B cell (primary cell): ENCODE results near the gene NECAP2. TPM values are rescaled to one million over a fixed set of nuclear protein-coding genes. Genes with fewer than 3 reads are reported as not detected.

Source experiments
- ATAC-seq: fragments of 200-7000 bp; cut with Tn5 transposase; one replicate; pipeline ENCODE4 v1.10.0; 2021; ENCODE audit warnings: low read depth, mild to moderate bottlenecking, moderate number of reproducible peaks, moderate library complexity
- CTCF ChIA-PET: fragments of 350-600 bp; sonication (Branson Sonifier 250); formaldehyde crosslinking; loops from one replicate; lab custom pipeline; 2021; ENCODE audit warnings: antibody characterized with exemption, inconsistent platforms; lab: Charles Lee
- POLR2A ChIA-PET: fragments of 350-600 bp; sonication (Branson Sonifier 250); formaldehyde crosslinking; loops from one replicate; lab custom pipeline; 2021; ENCODE audit warnings: antibody characterized with exemption; lab: Charles Lee
- DNase-seq: peaks from one replicate; pipeline ENCODE4 v3.0.0; 2013
- H2AFZ ChIP-seq: 2 replicates; pipeline ENCODE4 v1.6.1; 2012; ENCODE audit warnings: mild to moderate bottlenecking, low read depth, low read length; ENCODE audit not compliant: insufficient read depth, poor library complexity, severe bottlenecking
- H3K27ac ChIP-seq, 2 donors: 1 replicate in 1 of 2; 2 replicates in 1 of 2; pipeline ENCODE4 v1.5.1; 2012 to 2013; ENCODE audit warnings: low read length in 2 of 2, mild to moderate bottlenecking in 2 of 2, moderate library complexity in 1 of 2
- H3K27me3 ChIP-seq, 4 experiments: fragments of 200-600 bp in 1 of 4; sonication (generic) in 1 of 4; replicated peaks in 1 of 4; 1 replicate in 2 of 4; 2 replicates in 2 of 4; pipeline versions ENCODE4 v1.6.1 to v1.7.0; 2013 to 2016; ENCODE audit warnings: low read length in 3 of 4, mild to moderate bottlenecking in 2 of 4, mixed read lengths in 1 of 4, moderate library complexity in 1 of 4; ENCODE audit not compliant: insufficient read depth in 4 of 4, control insufficient read depth in 3 of 4; ENCODE audit errors: control extremely low read depth in 1 of 4
- H3K36me3 ChIP-seq, 2 experiments: replicated peaks in 1 of 2; 1 replicate in 1 of 2; 2 replicates in 1 of 2; pipeline versions ENCODE4 v1.6.1 to v1.7.1; 2013; ENCODE audit warnings: low read length in 1 of 2; ENCODE audit not compliant: insufficient read depth in 2 of 2, control insufficient read depth in 1 of 2; ENCODE audit errors: control extremely low read depth in 1 of 2, extremely low read depth in 1 of 2
- H3K4me1 ChIP-seq, 2 donors: fragments of 200-600 bp in 1 of 2; sonication (generic) in 1 of 2; 1 replicate in 1 of 2; 2 replicates in 1 of 2; pipeline versions ENCODE4 v1.5.1 to v1.6.1; 2013 to 2017; ENCODE audit warnings: low read length in 2 of 2; ENCODE audit not compliant: control insufficient read depth in 2 of 2, insufficient read depth in 2 of 2
- H3K4me2 ChIP-seq: replicated peaks from 2 replicates; pipeline ENCODE3; 2012; ENCODE audit warnings: mild to moderate bottlenecking, low read depth, low read length; ENCODE audit not compliant: poor library complexity, severe bottlenecking
- H3K4me3 ChIP-seq, 5 experiments: fragments of 200-600 bp in 1 of 5; sonication (generic) in 1 of 5; 1 replicate in 3 of 5; 2 replicates in 2 of 5; pipeline versions ENCODE4 v1.5.1 to v1.7.0; 2011 to 2016; ENCODE audit warnings: low read length in 4 of 5, mild to moderate bottlenecking in 4 of 5, low read depth in 2 of 5, control low read depth in 1 of 5, moderate library complexity in 1 of 5; ENCODE audit not compliant: insufficient read depth in 1 of 5; ENCODE audit errors: control extremely low read depth in 1 of 5, extremely low read depth in 1 of 5
- H3K79me2 ChIP-seq: fragments of 200-600 bp; sonication (generic); one replicate; pipeline ENCODE4 v1.6.0; 2016; ENCODE audit warnings: low read length; ENCODE audit not compliant: control insufficient read depth, insufficient read depth
- H3K9ac ChIP-seq: fragments of 200-600 bp; sonication (generic); 2 replicates; pipeline ENCODE4 v1.6.1; 2017; ENCODE audit warnings: mild to moderate bottlenecking, low read length, moderate library complexity
- H3K9me3 ChIP-seq, 3 donors: one replicate each; pipeline versions ENCODE4 v1.6.1 to v1.7.1; 2013; ENCODE audit warnings: low read length in 2 of 3; ENCODE audit not compliant: control insufficient read depth in 2 of 3, insufficient read depth in 1 of 3; ENCODE audit errors: control extremely low read depth in 1 of 3
- H4K20me1 ChIP-seq: 2 replicates; pipeline ENCODE4 v1.6.0; 2012; ENCODE audit warnings: mild to moderate bottlenecking, low read length; ENCODE audit not compliant: insufficient read depth, control insufficient read depth, poor library complexity, severe bottlenecking
- H3K27ac Mint-ChIP-seq: one replicate; pipeline ENCODE4 v1.8.0; 2021; ENCODE audit warnings: mixed read lengths
- H3K27me3 Mint-ChIP-seq: one replicate; pipeline ENCODE4 v1.8.0; 2021; ENCODE audit warnings: mixed read lengths
- H3K4me1 Mint-ChIP-seq: one replicate; pipeline ENCODE4 v1.8.0; 2021; ENCODE audit warnings: mixed read lengths
- H3K4me3 Mint-ChIP-seq: one replicate; pipeline ENCODE4 v1.8.0; 2021; ENCODE audit warnings: mixed read lengths
- H3K9me3 Mint-ChIP-seq: one replicate; pipeline ENCODE4 v1.8.0; 2022; ENCODE audit warnings: mixed read lengths; ENCODE audit not compliant: insufficient read depth
- EZH2 ChIP-seq: IDR thresholded peaks from 2 replicates; pipeline ENCODE4 v1.6.1; 2012; ENCODE audit warnings: borderline replicate concordance, low read depth, mild to moderate bottlenecking, moderate library complexity, low read length; ENCODE audit not compliant: insufficient read depth, poor library complexity, severe bottlenecking
- WGBS: methylation state at CpG from one replicate; pipeline ENCODE4 v1.1.5; 2013; ENCODE audit warnings: missing lambda C conversion rate; ENCODE audit not compliant: insufficient coverage; 5-methylcytosine and 5-hydroxymethylcytosine counted together
- intact Hi-C: fragments of 100-400 bp; cut with micrococcal nuclease; formaldehyde crosslinking; loops from one replicate; pipeline ENCODE4 v1.10.0; 2022
- polyA plus RNA-seq: library from polyadenylated mRNA; depleted of rRNA; stranded (reverse); fragments of >200 nt; gene quantifications from 2 replicates; pipeline ENCODE4 v1.2.3, GENCODE V29; 2012
- total RNA-seq, 2 donors: library from RNA; stranded (reverse); fragments of 120-200 nt in 1 of 2; gene quantifications; 1 replicate in 1 of 2; 2 replicates in 1 of 2; pipeline versions ENCODE4 v1.2.3 to v1.2.4, GENCODE V29; 2013 to 2022
- TF ChIP-seq, protein P1 (sequence below): fragments of 200-600 bp; IDR thresholded peaks from one replicate; pipeline ENCODE4 v1.8.0; 2022; ENCODE audit warnings: antibody characterized with exemption, mild to moderate bottlenecking

NECAP2 gene
- total and polyA plus RNA-seq, 2 donors (not counting 1 experiment from before 2014, with no cell fraction given), result 77.3 to 81.5 TPM

DNA sequence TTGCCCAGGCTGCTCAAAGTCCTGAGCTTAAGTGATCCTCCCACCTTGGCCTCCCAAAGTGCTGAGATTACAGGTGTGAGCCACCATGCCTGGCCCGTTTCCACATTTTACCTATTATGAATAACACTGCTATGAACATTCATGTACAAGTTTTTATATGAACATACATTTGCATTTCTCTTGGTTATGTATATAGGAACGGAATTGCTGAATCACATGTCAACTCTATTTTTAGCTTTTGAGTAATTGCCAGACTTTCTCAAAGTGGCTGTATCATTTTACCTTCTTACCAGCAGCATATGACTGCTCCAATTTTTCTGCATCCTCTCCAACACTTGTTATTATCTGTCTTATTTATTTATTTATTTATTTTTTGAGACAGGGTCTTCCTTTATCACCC is 6.0 kb upstream of the NECAP2 start:
- H3K27me3 Mint-ChIP-seq, result no peaks in the 10 kb centered on the region
- no peak overlapping the region for H3K4me3 Mint-ChIP-seq
- H3K27me3 ChIP-seq, result no peaks in the 10 kb centered on the region
- no peak for DNase-seq
- H4K20me1 ChIP-seq, result no peaks in the 10 kb centered on the region
- POLR2A ChIA-PET, result no interaction called here
- H3K9ac ChIP-seq, result no peak overlapping the region
- H3K9me3 ChIP-seq, result no peaks in the 10 kb centered on the region
- no peaks in the 10 kb centered on the region for H3K9me3 Mint-ChIP-seq
- no peak overlapping the region for H3K4me3 ChIP-seq
- H3K4me1 Mint-ChIP-seq, result peaks cover 16% of the 10 kb centered on the region
- H3K27ac ChIP-seq, result no peak overlapping the region
- CTCF ChIA-PET, result no interaction called here
- H3K79me2 ChIP-seq, result no peaks in the 10 kb centered on the region
- H2AFZ ChIP-seq, result no peak overlapping the region
- no peak for TF ChIP-seq EZH2
- TF ChIP-seq, protein P1, sequence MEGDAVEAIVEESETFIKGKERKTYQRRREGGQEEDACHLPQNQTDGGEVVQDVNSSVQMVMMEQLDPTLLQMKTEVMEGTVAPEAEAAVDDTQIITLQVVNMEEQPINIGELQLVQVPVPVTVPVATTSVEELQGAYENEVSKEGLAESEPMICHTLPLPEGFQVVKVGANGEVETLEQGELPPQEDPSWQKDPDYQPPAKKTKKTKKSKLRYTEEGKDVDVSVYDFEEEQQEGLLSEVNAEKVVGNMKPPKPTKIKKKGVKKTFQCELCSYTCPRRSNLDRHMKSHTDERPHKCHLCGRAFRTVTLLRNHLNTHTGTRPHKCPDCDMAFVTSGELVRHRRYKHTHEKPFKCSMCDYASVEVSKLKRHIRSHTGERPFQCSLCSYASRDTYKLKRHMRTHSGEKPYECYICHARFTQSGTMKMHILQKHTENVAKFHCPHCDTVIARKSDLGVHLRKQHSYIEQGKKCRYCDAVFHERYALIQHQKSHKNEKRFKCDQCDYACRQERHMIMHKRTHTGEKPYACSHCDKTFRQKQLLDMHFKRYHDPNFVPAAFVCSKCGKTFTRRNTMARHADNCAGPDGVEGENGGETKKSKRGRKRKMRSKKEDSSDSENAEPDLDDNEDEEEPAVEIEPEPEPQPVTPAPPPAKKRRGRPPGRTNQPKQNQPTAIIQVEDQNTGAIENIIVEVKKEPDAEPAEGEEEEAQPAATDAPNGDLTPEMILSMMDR, result no peak
- H3K4me1 ChIP-seq, result peaks cover 6 to 13% of the 10 kb centered on the region in 2 donors
- H3K27ac Mint-ChIP-seq, result no peak overlapping the region
- no CpG with 5 or more reads among the region's 2 CpGs for WGBS
- no peaks in the 10 kb centered on the region for H3K36me3 ChIP-seq
- intact Hi-C loops, result no loop called here
- no peak overlapping the region for H3K4me2 ChIP-seq
- no peak for ATAC-seq

DNA sequence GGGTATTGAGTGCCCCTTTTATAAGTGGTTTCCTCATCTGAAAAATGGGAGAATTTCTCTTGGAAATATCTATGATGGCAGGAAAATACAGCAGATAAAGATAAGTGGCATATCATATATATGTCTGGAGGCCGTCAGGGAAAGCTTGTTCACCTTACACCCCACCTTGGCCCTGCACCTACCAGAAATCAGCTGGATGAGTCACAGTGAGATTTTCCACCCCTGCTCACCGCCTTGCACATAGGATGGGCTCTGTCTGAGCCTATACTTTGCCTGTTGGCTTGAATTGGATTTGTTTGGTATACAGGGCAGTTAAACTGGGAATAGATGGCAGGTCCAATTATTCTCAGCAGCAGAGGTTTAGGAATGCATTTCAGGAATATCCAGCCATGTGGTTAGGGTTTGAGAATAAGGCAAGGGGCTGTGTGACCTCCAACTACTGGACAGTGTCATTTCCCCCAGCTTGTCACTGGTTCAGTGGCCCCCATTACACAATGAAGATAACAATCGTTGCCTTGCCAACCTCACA is 3.5 kb upstream of the NECAP2 start, which contains the start of gene SPATA21:
Gene SPATA21, minus strand, starts transcription at position 479 of the 529 bp plus-strand sequence. CDS start 6,053 bp downstream, outside the sequence.
- H3K4me3 ChIP-seq, result no peak within 1 kb of the TSS
- H4K20me1 ChIP-seq, result peaks cover 9% of the 10 kb centered on the region
- DNase-seq (no peak), ATAC-seq (no peak)
- POLR2A ChIA-PET, result no interaction called here
- no peak within 1 kb of the TSS for H3K9ac ChIP-seq
- H3K27ac Mint-ChIP-seq, result no peak within 1 kb of the TSS
- TF ChIP-seq EZH2, result no peak
- TF ChIP-seq, protein P1, result no peak
- H3K36me3 ChIP-seq, result peaks cover 0 to under 1% of the 10 kb centered on the region in 2 experiments
- H3K4me3 Mint-ChIP-seq, result no peak within 1 kb of the TSS
- no peaks in the 10 kb centered on the region for H3K9me3 Mint-ChIP-seq
- no peaks in the 10 kb centered on the region for H3K27me3 Mint-ChIP-seq
- intact Hi-C loops, result no loop called here
- peaks cover 0 to 3% (median 0%) of the 10 kb centered on the region in 3 donors for H3K9me3 ChIP-seq
- no peak within 1 kb of the TSS for H3K27ac ChIP-seq
- no peak within 1 kb of the TSS for H3K4me2 ChIP-seq
- WGBS, result 84% methylated on average over 2 of the region's 3 CpGs
- no peaks in the 10 kb centered on the region for H3K27me3 ChIP-seq
- peaks cover 32% of the 10 kb centered on the region for H3K4me1 Mint-ChIP-seq
- peaks cover 14 to 27% of the 10 kb centered on the region in 2 donors for H3K4me1 ChIP-seq
- CTCF ChIA-PET, result interaction anchor here (0.7 kb wide), 1 partner anchor 27 kb away, joined by 3 read pairs; no protein-coding TSS in a partner anchor
- peaks cover 16% of the 10 kb centered on the region for H3K79me2 ChIP-seq
- H2AFZ ChIP-seq, result no peak within 1 kb of the TSS
